HCT116 (cell line): ENCODE results near the gene LYPD4. TPM values are rescaled to one million over a fixed set of nuclear protein-coding genes. Genes with fewer than 3 reads are reported as not detected.

ENCODE experiments used
- CTCF ChIP-seq, 3 experiments: fragments of 200-600 bp in 1 of 3; sonication (generic) in 1 of 3; IDR thresholded peaks in 2 of 3; conservative IDR thresholded peaks in 1 of 3; 2 replicates each; pipeline ENCODE4 v1.5.1; 2012 to 2017; ENCODE audit warnings: low read depth in 2 of 3, low read length in 2 of 3, antibody characterized with exemption in 1 of 3, borderline replicate concordance in 1 of 3, control low read depth in 1 of 3, mild to moderate bottlenecking in 1 of 3, mixed read lengths in 1 of 3, mixed run types in 1 of 3, moderate library complexity in 1 of 3; ENCODE audit not compliant: insufficient read depth in 1 of 3
- JUND ChIP-seq: IDR thresholded peaks from 2 replicates; pipeline ENCODE4 v1.6.1; 2012
- POLR2A ChIP-seq: IDR thresholded peaks from 2 replicates; pipeline ENCODE4 v1.7.0; 2011; ENCODE audit warnings: borderline replicate concordance; ENCODE audit not compliant: insufficient read depth, insufficient read length; ENCODE audit errors: extremely low read depth
- POLR2AphosphoS5 ChIP-seq: IDR thresholded peaks from 2 replicates; pipeline ENCODE4 v1.6.1; 2011; ENCODE audit warnings: mild to moderate bottlenecking, low read depth, low read length, moderate library complexity
- REST ChIP-seq: IDR thresholded peaks from 2 replicates; pipeline ENCODE4 v1.6.1; 2012; ENCODE audit warnings: low read depth
- ZBTB33 ChIP-seq: IDR thresholded peaks from 2 replicates; pipeline ENCODE4 v1.6.1; 2011; ENCODE audit warnings: mild to moderate bottlenecking, low read length, moderate library complexity; ENCODE audit not compliant: insufficient replicate concordance; ENCODE audit errors: extremely low read depth
- total RNA-seq: library from RNA; stranded (reverse); gene quantifications from one replicate; pipeline ENCODE4 v1.2.1, GENCODE V29; 2021; ENCODE audit not compliant: unreplicated experiment

The LYPD4 gene
- total RNA-seq, 1 experiment from 2014 or later: not detected

- TF ChIP-seq CTCF (IDR thresholded peaks at IDR 0.05 in 2 of 3, conservative IDR thresholded peaks at IDR 0.05 in 1 of 3; ENCODE audit: borderline replicate concordance in 1 of 3, insufficient read depth in 1 of 3, low read depth in 2 of 3, low read length in 2 of 3) (peak in 2 of 3 experiments; percentile 34 to 62; a peak in 3 of 6 replicates), ZBTB33 (peak; percentile 100), JUND (no peak), POLR2AphosphoS5 (peak; percentile 89), POLR2A (peak; percentile 86), REST (no peak)
Measured at GRCh38 chr19:41859618-41860418, 15.3 kb upstream of the LYPD4 start, which contains the start of gene RPS19 (continued).
